Measurements from ENCODE around the gene POLRMT.

- TF ChIP-seq CTCF (IDR thresholded peaks at IDR 0.05) (no peak), ZFX (IDR thresholded peaks at IDR 0.05; ENCODE audit: borderline replicate concordance) (no peak)
These were observed 13.6 kb upstream of the POLRMT start for GRCh38 chr19:646779-647565.
